Measurements from ENCODE around the gene MAP3K20.

Gene MAP3K20

GRCh38 chr2:173136067-173136466, 60.4 kb downstream of the MAP3K20 start:
- no peak for TF ChIP-seq CTCF (IDR thresholded peaks at IDR 0.05; ENCODE audit: insufficient read depth, low read depth, low read length, missing control alignments)
- peak; percentile 57 for DNase-seq (ENCODE audit: low read depth)
- H3K4me3 ChIP-seq (ENCODE audit: low read length): no peak overlapping the region

DNA sequence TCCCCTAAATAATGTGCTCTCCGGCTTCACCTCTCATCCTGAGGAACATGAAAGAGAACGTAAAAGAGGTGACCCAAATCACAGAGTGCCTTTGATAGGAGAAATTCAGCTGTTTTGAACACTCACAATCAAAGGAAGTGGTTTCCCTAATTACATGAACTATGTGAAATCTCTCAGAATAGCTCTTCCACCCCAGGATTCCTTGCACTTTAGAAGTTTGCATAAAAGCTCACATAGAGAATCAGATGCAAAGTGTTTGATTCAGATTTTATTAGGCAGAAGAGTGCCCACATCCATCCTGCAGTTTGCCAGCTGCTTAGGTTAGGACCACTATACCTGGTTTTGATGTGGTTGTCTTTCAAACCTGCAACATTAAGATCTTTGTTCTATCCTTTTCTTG, 61.0 kb downstream of the MAP3K20 start:
- no peak overlapping the region for H3K4me3 ChIP-seq (ENCODE audit: low read length)
- DNase-seq (ENCODE audit: low read depth): no peak
- no peak for TF ChIP-seq CTCF (IDR thresholded peaks at IDR 0.05; ENCODE audit: insufficient read depth, low read depth, low read length, missing control alignments)

- TF ChIP-seq CTCF (IDR thresholded peaks at IDR 0.05; ENCODE audit: insufficient read depth, low read depth, low read length, missing control alignments): no peak
- no peak for DNase-seq (ENCODE audit: low read depth)
- H3K4me3 ChIP-seq (ENCODE audit: low read length): no peak overlapping the region
Measured at GRCh38 chr2:173137610-173138009, 62.0 kb downstream of the MAP3K20 start.

DNA sequence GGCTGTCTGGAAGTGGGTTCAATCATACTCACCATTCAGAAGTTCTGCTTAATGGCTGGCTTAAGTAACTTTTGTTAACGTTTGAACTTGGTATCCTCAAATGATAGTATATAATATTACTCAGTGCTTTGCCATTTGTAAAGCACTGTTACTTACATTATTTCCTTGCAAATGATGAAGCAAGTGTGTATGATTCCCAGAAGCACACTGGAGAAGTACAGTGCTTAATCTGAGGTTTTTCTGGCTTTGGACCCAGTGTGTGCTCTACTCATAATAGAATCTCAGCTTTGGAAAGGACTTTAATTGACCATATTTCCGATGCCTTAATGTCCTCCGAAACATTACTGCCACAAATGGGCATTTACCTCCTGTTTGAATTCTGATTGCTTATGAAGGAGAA, 63.3 kb downstream of the MAP3K20 start:
- H3K4me3 ChIP-seq (ENCODE audit: low read length): no peak overlapping the region
- DNase-seq (ENCODE audit: low read depth): no peak
- no peak for TF ChIP-seq CTCF (IDR thresholded peaks at IDR 0.05; ENCODE audit: insufficient read depth, low read depth, low read length, missing control alignments)

GRCh38 chr2:173141666-173142065, 66.0 kb downstream of the MAP3K20 start:
- H3K4me3 ChIP-seq (ENCODE audit: low read length): no peak overlapping the region
- no peak for TF ChIP-seq CTCF (IDR thresholded peaks at IDR 0.05; ENCODE audit: insufficient read depth, low read depth, low read length, missing control alignments)
- no peak for DNase-seq (ENCODE audit: low read depth)

DNA sequence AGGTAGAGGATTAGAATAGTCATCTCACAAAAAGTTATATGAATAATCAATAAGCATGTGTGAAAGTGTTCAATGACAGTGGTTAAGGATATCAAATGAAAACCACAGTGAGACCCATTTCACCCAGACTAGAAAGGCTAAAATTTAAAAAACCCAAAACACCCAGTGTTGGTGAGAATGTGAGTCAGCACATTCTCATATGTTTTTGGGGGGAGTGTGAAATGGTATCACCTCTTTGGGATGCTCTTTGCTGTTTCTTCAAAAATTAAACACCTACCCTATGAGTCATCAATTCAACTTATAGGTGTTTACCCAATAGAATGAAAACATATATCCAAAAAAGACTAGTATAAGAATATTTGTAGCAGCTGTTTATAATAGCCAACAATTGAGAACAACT, 69.8 kb downstream of the MAP3K20 start:
- no peak for DNase-seq (ENCODE audit: low read depth)
- no peak overlapping the region for H3K4me3 ChIP-seq (ENCODE audit: low read length)
- TF ChIP-seq CTCF (IDR thresholded peaks at IDR 0.05; ENCODE audit: insufficient read depth, low read depth, low read length, missing control alignments): no peak

GRCh38 chr2:173146590-173146989, 70.9 kb downstream of the MAP3K20 start:
- DNase-seq (ENCODE audit: low read depth): peak; percentile 36
- no peak overlapping the region for H3K4me3 ChIP-seq (ENCODE audit: low read length)
- no peak for TF ChIP-seq CTCF (IDR thresholded peaks at IDR 0.05; ENCODE audit: insufficient read depth, low read depth, low read length, missing control alignments)

Measured in epithelial cell of esophagus (primary cell).